Uterus (tissue), 4 donors: Measurements from ENCODE around the gene HOXD12. TPM values are rescaled to one million over a fixed set of nuclear protein-coding genes. Genes with fewer than 3 reads are reported as not detected.

Experiments used
- DNase-seq, 2 donors: peaks; one replicate each; pipeline ENCODE4 v3.0.0-alpha.2; 2019 to 2020
- H3K27ac ChIP-seq, 2 donors: fragments of 200-600 bp; sonication (generic); 1 replicate in 1 of 2; 2 replicates in 1 of 2; pipeline ENCODE4 v1.5.1; 2016 to 2018
- H3K27me3 ChIP-seq, 2 donors: fragments of 200-600 bp; sonication (generic); one replicate each; pipeline ENCODE4 v1.5.1; 2018 to 2019; ENCODE audit warnings: control low read depth in 1 of 2
- H3K36me3 ChIP-seq, 2 donors: fragments of 200-600 bp; sonication (generic); one replicate each; pipeline ENCODE4 v1.5.1; 2019; ENCODE audit warnings: control low read depth in 1 of 2
- H3K4me1 ChIP-seq, 2 donors: fragments of 200-600 bp; sonication (generic); one replicate each; pipeline ENCODE4 v1.5.1; 2018 to 2019; ENCODE audit warnings: control low read depth in 1 of 2
- H3K4me3 ChIP-seq, 2 donors: fragments of 200-600 bp; sonication (generic); 1 replicate in 1 of 2; 2 replicates in 1 of 2; pipeline ENCODE4 v1.5.1; 2018 to 2019; ENCODE audit warnings: mild to moderate bottlenecking in 1 of 2
- H3K9me3 ChIP-seq, 2 donors: fragments of 200-600 bp; sonication (generic); one replicate each; pipeline ENCODE4 v1.5.1; 2019; ENCODE audit warnings: control low read depth in 1 of 2
- POLR2A ChIP-seq, 2 donors: fragments of 450-650 bp; IDR thresholded peaks; one replicate each; pipeline ENCODE4 v1.6.1; 2016; ENCODE audit warnings: antibody characterized with exemption in 2 of 2, mild to moderate bottlenecking in 1 of 2, moderate library complexity in 1 of 2
- intact Hi-C: fragments of 100-400 bp; cut with DNase I; formaldehyde crosslinking; loops from one replicate; pipeline ENCODE4 v1.15.1; 2023; ENCODE audit warnings: low total_unique reads
- total RNA-seq, 4 donors: library from RNA; depleted of rRNA in 3 of 4; stranded (reverse); fragments of >200 nt in 3 of 4; gene quantifications; one replicate each; pipeline versions ENCODE4 v1.1.0 to v1.2.4, GENCODE V29; 2014 to 2023
- TF ChIP-seq, protein P1 (sequence below), 4 experiments: fragments of 200-600 bp in 2 of 4; fragments of 450-650 bp in 2 of 4; sonication (generic) in 2 of 4; IDR thresholded peaks; one replicate each; pipeline ENCODE4 v1.5.1; 2016 to 2019; ENCODE audit warnings: antibody characterized with exemption in 4 of 4, mild to moderate bottlenecking in 2 of 4, moderate library complexity in 1 of 4
- donor health status: DM: yes; HTN: yes; CAD: no.

The HOXD12 gene
- total RNA-seq, 4 donors from 2014 or later = 0.76 TPM; not detected in 3

DNA sequence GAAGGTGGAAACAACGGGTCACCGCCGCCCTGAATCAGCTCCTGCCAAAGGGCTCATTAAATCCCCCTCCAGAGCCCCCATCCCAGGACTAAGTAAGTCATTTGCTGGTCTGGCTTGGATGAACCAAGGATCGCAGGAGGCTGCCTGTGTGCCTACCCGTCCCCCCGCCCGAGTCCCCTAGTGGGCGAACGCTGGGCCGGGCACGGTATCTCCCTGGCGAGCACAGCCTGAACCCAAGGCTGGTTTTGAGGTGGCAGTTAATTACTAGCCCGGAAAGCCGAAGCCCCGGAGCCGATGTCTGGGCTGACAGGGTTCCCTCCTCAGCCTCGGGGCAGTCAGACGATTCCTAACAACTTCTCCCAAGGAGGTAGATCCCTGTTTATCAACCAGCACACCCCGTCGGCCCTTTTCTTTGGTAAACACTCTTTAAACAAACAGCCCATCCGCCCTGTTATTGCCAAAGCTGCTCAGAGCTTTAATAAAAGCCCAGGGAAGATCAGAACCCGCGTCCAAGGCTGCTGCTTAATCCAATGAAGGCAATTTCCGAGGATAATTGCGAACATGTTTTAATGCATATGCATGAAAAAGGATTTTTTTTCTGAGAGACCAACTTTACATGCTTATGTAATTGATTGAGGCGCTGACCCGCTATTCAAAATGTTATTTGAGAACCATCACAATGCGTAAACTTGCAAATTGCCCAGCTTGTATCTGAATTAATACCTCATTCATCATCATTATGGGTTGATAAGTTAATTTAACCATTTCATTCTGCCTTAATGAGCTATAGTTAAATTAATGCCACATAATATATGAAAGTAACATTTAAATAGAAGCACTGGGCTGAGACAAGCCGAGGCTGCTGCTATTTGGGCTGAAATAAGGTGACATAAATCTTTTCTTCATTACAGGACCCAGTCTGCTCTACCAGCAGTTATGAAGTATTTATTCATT lies 26.4 kb upstream of the HOXD12 start:
- H3K4me3 ChIP-seq = no peak overlapping the region
- TF ChIP-seq, protein P1, sequence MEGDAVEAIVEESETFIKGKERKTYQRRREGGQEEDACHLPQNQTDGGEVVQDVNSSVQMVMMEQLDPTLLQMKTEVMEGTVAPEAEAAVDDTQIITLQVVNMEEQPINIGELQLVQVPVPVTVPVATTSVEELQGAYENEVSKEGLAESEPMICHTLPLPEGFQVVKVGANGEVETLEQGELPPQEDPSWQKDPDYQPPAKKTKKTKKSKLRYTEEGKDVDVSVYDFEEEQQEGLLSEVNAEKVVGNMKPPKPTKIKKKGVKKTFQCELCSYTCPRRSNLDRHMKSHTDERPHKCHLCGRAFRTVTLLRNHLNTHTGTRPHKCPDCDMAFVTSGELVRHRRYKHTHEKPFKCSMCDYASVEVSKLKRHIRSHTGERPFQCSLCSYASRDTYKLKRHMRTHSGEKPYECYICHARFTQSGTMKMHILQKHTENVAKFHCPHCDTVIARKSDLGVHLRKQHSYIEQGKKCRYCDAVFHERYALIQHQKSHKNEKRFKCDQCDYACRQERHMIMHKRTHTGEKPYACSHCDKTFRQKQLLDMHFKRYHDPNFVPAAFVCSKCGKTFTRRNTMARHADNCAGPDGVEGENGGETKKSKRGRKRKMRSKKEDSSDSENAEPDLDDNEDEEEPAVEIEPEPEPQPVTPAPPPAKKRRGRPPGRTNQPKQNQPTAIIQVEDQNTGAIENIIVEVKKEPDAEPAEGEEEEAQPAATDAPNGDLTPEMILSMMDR (IDR thresholded peaks at IDR 0.05) = no peak
- TF ChIP-seq POLR2A (IDR thresholded peaks at IDR 0.05) = no peak
- no peak overlapping the region for H3K27ac ChIP-seq
- H3K9me3 ChIP-seq = no peaks in the 10 kb centered on the region
- peaks cover 30 to 96% of the 10 kb centered on the region in 2 donors for H3K27me3 ChIP-seq
- H3K36me3 ChIP-seq = no peaks in the 10 kb centered on the region
- H3K4me1 ChIP-seq = peaks cover 0 to 5% of the 10 kb centered on the region in 2 donors
- DNase-seq = no peak
- intact Hi-C loops = no loop called here

DNA sequence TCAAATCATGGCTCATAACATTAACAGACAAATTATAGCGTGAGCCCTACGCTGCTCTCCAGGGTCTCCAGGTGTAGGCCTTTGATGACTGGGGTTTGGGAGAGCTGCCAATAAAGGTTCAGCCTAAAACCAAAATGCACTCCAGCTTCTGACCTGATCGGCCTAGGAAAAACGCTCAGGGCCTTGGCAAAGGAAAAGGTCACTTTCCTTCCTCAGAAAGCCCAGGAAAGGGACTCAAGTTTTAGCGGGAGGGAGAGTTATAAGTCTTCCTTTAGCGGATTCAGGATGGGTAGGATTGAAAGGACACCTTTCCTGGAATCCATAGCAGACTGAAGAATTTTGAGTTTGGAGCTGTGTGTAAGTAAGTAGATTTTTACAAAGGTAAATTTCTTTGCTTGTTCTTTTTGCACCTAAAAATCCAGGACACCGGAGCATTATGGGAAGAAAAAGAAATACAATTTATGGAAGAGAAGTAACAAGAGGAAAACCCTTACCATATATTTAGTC lies 24.6 kb upstream of the HOXD12 start:
- Histone ChIP-seq H3K4me1 (peaks cover 0 to 3% of the 10 kb centered on the region in 2 donors), H3K27ac (no peak overlapping the region), H3K9me3 (no peaks in the 10 kb centered on the region), H3K4me3 (no peak overlapping the region), H3K36me3 (no peaks in the 10 kb centered on the region), H3K27me3 (peaks cover 37 to 98% of the 10 kb centered on the region in 2 donors)
- intact Hi-C loops = no loop called here
- DNase-seq = no peak
- TF ChIP-seq, protein P1 (IDR thresholded peaks at IDR 0.05) = no peak
- no peak for TF ChIP-seq POLR2A (IDR thresholded peaks at IDR 0.05)

DNA sequence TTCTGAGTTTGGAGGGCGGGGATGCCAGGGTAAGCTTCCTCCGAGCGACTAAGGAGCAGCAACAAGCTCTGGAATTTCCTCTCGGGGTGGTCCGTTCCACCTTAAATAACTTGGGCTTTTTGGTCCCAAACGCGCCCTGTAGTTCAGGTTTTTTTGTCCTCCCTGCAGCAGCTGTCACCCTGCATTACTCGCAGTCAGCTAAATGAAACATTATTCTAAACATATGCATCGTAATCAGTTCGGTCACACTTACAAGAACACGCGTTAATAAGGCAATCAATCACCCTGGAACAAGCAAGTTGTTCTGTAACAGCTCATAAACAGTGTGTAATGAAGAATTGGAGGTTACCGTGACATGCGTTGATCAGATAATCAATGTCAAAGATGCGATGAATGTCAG lies 24.1 kb upstream of the HOXD12 start:
- DNase-seq = no peak
- Histone ChIP-seq H3K9me3 (no peaks in the 10 kb centered on the region), H3K4me3 (no peak overlapping the region), H3K36me3 (no peaks in the 10 kb centered on the region), H3K4me1 (peaks cover 0 to 6% of the 10 kb centered on the region in 2 donors), H3K27ac (no peak overlapping the region), H3K27me3 (peaks cover 39 to 93% of the 10 kb centered on the region in 2 donors)
- intact Hi-C loops = no loop called here
- TF ChIP-seq, protein P1 (IDR thresholded peaks at IDR 0.05) = no peak
- TF ChIP-seq POLR2A (IDR thresholded peaks at IDR 0.05) = no peak

DNA sequence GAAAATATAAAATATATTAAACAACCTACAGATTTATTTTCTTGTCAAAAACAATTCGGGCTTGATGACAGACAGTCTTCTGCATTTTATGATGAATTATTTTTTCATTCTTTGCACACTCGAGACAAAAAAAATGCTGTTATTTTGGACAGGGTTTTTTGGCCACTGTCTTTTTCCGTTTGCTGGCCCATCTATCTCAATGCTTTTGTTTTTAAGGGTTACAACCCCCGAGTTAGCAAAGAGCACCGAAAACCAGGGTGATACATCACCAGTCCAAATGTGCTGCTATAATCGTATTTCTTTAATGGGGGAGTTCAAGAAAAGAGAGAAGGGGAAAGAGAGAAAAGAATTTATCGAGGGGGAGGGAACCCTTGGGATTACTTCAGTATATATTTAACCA lies 23.5 kb upstream of the HOXD12 start:
- H3K4me3 ChIP-seq = no peak overlapping the region
- intact Hi-C loops = no loop called here
- no peaks in the 10 kb centered on the region for H3K36me3 ChIP-seq
- H3K27me3 ChIP-seq = peaks cover 45 to 93% of the 10 kb centered on the region in 2 donors
- no peak for DNase-seq
- H3K9me3 ChIP-seq = no peaks in the 10 kb centered on the region
- H3K27ac ChIP-seq = no peak overlapping the region
- TF ChIP-seq POLR2A (IDR thresholded peaks at IDR 0.05) = no peak
- TF ChIP-seq, protein P1 (IDR thresholded peaks at IDR 0.05) = no peak
- peaks cover 0 to 8% of the 10 kb centered on the region in 2 donors for H3K4me1 ChIP-seq

DNA sequence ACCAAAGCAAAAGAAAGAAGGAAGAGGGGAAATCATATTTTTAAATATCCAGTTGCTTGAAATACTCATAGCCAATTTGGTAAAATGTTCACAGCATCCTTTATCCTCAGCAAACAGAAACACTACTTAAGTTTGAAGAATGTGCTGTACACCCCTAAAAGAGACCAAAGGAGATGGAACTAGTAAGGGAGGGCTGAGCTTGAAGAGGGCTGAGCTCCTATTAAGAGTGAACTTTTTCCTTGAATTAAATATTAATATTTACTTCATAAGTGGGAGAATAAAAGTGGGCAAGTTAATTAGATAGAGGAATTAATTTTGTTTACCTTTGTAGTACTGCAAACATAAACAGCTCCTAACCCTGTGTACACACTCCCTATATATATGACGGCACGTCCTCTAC lies 22.8 kb upstream of the HOXD12 start:
- H3K36me3 ChIP-seq = no peaks in the 10 kb centered on the region
- H3K4me3 ChIP-seq = no peak overlapping the region
- intact Hi-C loops = no loop called here

More for the DNA sequence above, 22.8 kb upstream of the HOXD12 start:
- Histone ChIP-seq H3K27ac (no peak overlapping the region), H3K9me3 (no peaks in the 10 kb centered on the region), H3K27me3 (peaks cover 52 to 93% of the 10 kb centered on the region in 2 donors), H3K4me1 (peaks cover 0 to 8% of the 10 kb centered on the region in 2 donors)
- DNase-seq = no peak
- no peak for TF ChIP-seq POLR2A (IDR thresholded peaks at IDR 0.05)
- TF ChIP-seq, protein P1 (IDR thresholded peaks at IDR 0.05) = no peak
